Stimulated activated CD4-positive, alpha-beta T cell treated with anti-CD3 and anti-CD28 coated beads, Interleukin-15, amount 100 ng/mL, for 24 hours (primary cell): ENCODE data around the gene ZBTB38.
A peak's percentile ranks its signal among the peaks of the same experiment; 100 is the strongest.

Experiments
- DNase-seq: peaks from one replicate; pipeline ENCODE4 v3.0.0-alpha.2; 2020

ZBTB38 gene

DNA sequence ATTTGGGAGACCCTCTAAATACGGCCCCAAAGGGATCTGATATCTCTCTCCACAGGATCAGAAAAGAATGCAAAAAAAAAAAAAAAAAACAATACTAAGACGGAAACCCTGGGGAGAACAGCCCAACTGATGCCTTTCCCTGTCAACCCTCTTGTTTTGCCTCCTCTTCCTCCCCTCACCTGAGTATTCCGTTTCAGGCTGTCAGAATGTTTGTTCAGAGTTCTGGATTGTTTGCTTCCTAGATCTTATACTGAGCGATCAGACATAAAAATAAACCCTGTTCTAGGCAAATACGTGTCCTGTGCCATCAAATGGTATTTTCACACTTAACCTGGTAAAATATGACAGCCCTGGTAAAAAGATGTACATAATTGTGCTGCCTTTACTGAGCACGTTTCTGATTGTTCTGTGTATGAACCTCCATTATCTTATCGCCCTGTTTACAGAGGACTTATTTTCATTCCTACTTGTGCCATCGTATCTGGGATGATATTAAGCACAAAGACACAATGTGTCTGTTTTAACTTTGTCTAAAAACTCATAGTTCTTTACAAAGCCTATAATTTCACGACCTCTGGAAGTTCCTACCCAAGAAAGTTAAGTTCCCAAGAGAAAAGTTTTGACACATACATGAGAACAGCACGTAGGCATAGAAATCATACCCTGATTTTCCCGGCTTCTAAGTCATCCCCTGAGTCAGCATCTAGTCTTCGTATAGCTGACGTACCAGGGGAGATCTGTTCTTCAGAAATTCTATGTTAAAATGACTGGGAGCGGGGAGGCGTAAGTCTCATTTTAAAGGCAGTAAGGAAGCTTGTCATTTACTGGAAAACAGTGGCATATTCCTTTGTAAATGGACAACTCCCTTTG, 856 bp downstream of the ZBTB38 start:
- DNase-seq = no peak

DNA sequence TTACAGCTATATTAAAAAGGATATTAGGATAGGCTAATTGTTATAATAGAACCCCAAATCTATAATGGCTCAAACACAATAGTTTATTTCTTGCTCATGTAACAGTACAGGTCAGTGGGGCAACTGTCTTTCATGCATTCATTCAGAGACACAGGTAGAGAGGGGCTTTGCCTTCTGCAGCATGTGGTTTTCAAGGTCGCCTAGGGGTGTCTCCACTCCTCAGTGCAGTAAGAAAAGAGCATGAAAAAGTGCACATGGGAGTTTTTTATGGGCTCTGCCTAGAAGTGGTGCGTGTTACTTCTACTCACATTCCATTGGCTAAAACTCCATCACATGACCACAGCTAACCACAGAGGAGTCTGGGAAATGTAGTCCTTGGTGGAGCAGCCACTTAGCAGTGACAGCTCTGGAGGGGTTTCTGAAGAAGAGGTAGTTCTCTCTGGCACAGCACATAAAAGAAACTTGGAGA, 1.8 kb downstream of the ZBTB38 start:
- peak; percentile 55 for DNase-seq

DNA sequence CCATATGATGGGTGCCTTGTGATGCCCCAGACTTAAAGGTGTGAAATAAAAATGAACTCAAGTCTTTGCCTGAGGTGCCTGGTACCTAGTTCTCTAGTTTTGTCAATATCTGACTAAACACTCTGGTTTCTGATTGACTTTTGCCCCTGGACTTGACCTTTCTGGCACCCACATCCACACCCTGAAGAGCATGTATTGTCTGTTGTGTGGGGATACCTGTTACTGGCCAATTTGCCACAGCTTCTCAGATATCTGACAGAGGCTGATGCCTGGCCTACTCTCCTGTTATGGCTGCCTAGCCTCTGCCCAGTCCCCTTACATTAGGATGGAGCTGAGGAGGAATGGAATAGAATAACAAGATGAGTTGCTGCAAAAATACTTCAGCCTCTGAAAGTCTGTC, 3.6 kb downstream of the ZBTB38 start:
- DNase-seq = no peak

DNA sequence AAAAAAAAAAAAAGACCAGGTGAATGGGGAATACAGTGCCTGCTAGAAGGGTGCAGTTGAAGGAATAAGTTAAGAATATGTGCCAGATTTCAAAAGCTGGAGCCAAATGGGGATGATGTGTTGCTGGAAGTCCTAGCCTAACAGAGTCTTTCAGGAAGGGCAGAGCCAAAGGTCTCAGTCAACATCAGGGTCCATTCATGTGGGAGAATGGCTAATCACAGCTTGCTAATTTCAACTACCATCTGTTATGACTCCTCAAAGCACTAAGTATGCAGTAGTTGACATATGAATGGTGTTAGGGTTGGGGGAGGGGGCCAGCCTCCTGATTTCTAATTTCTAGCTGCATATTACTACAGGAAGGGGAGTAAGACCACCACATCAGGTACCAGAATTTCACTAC, 4.4 kb downstream of the ZBTB38 start:
- no peak for DNase-seq

DNA sequence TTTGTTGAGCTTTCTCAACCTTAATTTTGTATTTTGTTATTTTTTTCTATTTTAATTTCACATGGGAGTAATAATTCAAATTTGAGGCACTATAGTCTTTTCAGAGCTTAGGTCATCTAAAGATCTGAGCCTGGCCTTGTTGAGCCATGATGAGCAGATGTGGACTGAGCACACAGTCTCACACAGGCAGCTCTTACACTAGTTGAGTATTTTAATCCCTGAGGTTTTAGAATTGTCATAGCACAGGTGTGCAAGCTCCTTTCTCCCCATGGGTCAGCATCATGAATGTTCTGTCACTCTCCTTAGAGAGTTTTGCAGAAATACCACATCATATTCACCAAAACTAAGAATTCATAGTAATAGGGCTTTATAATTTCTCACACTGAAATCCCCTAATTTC, 4.9 kb downstream of the ZBTB38 start:
- no peak for DNase-seq

DNA sequence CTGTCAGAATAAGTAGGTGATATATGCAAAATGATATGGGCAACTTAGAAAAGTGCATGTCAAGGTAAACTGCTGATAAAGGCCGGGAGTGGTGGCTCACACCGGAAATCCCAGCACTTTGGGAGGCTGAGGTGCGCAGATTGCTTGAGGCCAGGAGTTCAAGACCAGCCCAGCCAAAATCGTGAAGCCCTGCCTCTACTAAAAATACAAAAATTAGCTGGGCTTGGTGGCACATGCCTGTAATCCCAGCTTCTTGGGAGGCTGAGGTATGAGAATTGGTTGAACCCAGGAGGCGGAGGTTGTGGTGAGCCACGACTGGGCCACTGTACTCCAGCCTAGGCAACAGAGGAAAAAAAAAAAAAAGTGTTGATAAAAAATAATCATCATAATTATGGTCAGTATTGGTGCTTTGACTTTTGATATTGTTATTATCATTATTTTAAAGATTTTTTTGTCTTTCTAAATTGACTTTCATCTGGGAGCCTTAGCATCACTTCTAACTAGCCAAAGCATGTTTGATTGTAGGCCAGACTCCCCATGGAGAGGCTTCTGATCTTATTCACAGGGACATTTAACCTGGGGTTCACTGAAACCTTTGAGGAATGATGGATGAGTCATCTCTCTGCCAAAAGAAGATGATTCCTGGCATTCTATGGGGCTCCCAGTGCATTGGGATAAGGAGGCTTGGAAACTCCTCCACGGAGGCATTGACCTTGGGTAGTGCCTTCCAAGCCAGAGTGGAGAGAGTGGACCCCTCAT, 5.6 kb downstream of the ZBTB38 start:
- no peak for DNase-seq

DNA sequence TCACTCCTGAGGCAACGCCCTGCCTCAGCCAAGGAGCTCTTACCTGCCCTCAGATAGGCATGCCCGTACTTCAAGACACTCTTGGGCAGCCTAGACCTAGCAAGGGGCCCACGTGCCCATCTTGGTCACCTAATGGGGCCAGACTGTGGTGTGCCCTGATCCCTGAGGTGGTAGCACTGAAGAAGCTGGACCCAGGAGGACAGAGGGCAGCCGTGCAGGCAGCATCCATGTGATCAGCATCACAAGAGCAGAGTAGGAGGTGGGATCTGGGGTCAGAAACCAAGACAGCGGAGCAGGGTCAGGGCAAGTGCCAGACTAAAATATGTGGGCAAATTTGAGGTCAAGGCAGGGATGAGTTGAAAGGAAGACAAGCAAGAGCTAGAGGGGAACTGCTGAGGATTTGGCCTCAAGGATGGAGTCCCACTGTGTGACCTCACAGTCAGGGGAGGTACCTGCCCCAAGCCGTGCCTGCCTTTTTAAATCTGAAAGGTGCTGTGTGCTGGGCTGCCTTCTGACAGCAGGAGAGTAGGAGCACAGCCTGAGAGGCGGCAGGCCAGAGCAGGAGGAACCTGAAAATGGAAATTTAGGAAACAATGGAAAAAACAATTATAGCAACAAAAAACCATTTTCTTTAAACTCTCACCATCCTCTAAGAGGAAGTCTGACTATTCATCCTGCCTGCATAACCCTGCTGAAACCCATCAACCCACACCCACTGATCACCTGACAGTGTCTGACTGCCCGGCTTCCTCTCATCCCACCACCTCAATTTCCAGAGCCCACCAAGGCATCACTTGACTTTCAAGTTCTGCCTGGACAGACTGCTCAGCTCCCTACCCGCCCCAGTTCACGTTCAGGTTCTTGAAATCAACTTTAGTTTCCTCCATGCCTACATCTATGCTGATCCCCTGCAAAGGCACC, 7.3 kb downstream of the ZBTB38 start:
- DNase-seq = no peak

DNA sequence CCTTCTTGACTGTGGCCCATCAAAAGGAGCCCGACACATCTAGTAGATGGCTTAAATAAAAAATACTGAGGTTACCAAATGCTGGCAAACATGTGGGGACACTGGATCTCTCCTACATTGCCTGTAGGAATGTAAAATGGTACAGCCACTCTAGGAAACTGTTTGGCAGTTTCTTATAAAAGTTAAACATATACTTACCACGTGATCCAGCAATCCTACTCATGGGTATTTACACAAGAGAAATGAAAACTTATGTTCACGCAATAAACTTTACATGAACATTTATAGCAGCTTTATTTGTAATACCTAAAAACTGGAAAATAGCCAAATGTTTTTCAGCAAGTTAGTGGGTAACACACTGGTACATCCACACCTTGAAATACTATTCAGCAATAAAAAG, 9.1 kb downstream of the ZBTB38 start:
- no peak for DNase-seq

DNA sequence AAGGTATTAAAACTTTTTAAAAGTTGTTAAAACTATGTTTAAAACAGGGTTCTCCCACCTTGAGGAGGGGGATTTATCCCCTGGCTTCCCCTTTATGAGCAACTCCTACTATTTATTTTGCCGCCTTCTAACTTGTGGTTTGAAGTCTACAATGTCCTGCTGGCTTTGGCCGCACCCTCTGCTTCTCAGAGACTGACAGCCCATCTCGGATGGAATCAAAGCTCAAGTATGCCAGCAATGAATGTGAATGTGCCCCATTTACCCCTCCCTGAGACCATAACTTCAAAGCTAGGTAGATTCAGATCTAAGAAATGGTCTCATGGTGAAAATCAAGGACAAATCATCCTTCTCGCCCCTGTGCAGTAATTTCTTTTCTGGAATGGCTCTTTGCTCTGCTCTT, 10.3 kb downstream of the ZBTB38 start:
- no peak for DNase-seq

DNA sequence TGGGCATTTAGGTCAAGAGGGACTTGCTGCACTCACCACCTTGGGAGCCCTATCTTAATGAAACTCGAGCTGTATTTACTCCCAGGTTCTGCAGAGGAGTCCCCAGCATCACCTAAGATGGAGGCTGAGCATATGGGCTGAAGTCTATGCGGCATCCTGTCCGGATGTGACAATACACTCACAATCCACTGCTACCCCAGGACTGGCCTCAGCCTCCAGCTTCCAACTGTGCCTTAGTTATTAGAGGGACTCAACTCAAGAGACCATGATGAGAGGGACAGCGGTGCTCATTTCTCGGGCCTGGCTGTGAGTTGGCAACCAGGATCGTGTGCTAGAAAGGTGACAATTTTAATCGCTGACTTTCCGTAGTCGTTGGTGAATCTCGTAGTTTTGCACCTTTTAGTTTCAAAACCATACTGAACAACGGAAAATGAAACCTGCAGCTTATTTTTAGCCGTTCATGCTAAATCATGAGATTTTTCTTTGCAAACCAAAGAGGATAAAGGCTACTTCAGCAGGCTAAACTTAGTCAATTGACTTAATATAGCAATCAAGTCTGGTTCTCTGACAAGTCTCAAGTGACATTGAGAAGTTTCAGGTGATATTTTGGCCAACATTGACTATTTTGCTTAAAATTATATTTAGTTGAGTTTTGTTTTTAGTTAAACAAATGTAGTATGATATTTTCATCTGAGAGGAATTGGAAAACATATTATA, 11.1 kb downstream of the ZBTB38 start:
- peak; percentile 41 for DNase-seq

DNA sequence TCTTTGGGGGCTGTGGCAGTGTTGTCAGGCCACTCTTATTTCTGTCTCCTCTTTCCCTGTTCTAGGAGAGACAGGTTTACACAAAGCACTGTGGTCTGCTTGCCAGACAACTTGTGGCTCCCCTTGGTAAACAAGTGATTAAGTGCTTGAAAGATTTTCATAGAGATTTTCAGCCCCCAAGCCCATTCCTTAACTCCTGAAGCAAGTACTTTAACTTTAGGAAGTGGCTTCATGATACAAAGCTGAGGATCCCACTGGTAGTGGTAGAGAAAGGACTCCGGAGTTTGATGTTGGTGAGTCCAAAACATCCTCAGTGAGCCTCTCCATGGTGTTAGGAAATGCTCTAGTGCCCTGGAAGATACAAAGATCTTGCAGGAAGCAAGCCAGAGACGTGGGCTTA, 12.0 kb downstream of the ZBTB38 start:
- no peak for DNase-seq

DNA sequence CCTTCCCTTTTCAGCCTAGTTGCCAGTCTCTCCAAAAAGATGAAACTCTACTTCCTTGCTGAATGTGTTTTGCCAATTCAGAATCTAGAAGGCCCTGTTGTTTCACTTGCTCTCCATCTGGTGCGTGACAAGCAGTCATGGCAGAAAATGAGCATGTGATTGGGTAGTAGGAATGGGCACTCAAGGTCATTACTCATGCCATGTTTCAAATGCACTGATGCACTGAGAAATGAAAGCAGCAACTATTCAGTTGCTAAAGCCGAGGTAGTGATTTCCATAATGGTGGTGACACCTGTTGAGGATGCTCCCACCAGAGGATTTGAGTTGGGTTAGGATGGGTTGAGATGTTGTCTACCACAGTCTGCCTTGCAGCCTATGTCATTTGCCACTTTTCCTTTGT, 12.7 kb downstream of the ZBTB38 start:
- no peak for DNase-seq

DNA sequence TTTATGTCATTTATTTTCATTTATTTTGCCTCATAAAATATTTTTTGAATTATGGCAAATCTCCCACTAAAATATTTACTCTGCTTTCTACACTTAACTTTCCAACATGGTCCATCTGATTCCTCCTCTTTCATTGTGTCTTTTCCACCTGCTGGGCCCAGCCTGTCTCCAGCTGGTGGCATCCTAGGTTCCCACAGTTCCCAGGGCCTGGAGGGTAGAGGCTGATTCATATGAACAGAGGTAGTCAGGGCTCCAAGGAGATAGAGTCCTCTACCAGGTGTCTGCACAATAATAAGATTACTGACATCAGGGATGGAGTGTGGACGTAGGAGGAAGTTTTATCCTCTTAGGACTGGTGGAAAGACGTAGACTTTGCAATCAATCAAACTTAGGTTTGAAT, 14.3 kb downstream of the ZBTB38 start:
- no peak for DNase-seq

DNA sequence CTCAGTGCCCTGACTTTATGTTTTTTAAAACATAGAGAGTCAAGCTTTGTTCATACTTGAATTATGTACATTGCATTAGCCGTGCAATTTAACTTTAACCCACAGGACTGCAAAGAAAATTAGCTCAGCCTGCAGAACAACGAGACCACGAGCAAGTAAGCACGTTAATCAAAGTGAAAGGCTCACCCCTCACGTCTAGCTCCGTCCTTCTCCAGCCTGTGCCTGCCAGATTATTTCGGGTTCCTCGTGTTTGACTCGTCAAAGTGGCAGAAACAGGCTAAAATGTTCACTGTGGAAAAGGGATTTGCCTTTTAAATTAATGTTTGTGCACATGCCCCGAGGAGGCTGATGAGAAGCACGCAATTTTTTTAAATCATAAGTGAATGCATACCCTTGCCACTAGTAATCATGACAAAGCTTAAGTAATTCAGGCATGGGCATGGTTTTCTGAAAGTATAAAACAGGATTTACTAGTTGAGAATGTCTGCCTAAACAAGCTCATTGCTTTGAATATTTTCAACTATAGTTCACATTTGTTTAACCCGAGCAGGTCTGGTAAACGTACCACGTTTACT, 15.3 kb downstream of the ZBTB38 start:
- DNase-seq = no peak

DNA sequence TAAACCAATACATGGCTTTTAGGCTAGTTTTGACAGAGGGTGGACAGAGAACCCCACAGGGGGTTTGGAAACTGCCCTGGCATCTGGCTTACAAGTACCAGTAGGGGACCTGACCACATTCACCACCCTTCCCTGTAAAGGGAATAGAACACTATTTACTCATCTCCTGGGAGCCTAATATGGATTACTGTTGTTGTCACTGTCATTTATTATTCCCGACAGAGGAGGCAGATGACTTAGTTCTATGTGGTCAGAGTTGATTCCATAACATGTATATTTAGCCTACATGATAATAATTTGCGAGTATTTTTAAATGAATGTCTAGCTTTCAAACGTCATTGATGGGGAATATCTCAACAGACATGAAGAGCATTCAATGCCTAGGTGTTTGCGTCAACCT, 15.9 kb downstream of the ZBTB38 start:
- DNase-seq = no peak

DNA sequence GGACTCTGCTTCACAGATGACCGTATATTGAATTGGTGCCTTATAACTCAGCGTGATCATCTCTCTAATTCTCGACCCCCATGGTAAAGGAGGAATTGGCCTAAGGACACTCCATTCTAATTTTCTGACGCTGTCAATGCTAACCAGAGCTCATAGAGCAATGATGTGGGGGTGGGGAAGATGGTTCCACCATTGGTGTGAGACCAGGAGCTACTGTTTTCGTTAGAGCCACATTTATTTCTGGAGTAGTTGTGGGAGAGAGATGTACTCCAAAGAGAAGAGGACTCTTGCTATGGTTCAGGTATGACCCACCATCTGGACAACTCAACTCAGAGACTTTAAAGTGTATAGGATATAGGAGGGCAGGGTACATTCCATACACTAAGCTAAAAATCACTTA, 16.3 kb downstream of the ZBTB38 start:
- no peak for DNase-seq

DNA sequence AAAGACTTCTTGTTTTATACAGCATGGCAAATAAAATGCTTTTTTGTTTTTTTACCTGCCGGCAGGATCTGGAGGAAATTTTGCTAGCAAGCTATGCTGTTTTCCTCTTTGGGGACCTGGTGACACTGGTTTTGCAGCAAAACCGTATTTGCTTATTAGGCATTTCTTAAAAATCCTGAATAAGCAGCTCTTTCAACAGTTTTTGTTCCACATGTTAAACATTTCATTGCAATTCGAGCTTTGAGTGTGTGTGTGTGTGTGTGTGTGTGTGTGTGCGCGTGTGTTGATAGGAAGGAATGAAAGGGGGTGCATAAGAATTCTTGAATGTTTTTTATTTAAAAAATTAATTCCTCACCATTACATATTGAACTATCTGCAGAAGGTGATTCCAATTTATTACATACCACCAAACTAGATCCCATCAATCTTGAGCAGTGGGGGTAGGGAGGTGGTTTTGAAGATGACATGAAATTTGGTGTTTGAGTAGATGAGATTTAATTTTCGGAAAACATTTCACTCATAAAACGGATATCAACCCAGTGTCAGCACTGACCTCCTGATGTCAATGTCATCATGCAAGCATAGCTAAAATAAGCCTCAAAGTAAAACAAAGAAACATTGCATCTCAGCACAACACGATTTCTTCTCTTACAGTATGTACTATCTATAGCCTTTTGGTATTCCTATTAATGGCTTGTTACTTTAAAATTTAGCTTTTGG, 17.3 kb downstream of the ZBTB38 start:
- DNase-seq = no peak

DNA sequence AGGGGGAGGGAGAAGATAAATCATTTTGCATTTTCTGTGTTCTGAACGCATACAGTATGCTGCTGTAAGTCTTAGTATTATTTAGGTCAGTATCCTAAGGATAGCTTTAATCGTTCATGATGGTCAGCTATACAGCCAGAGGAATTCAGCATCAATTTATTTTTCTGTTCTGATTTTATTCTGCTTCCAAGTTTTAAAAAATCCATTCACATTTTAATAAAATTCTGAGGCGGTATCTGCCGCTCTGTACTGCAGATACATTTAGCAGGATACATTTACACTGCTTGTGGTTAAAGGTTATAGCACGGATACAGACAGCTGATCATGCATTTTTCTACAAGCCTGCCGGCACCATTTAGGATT, 17.8 kb downstream of the ZBTB38 start:
- no peak for DNase-seq

DNA sequence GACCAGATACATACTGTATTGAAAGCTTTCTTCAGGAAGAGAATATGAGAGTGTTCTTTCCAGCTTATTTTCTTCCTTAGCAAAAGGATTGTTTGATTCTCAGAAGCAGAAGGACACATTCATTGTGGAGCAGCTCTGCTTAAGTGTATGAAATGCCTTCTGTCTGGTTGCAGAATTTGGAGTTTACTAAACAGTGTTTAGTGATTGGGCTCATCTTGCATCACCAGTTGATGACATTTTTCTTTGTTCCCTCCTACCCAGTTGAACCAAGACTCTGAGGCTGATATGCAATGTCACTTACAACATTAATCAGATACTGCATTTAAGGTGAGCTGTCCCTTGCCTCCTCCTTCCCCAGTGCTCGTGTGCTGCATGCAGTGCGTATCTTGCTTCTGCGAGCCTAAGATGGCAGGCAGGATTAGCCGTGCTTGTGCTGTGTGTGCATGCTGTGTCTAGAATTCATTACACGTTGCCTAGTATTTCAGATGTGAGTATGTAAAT, 18.4 kb downstream of the ZBTB38 start:
- no peak for DNase-seq

DNA sequence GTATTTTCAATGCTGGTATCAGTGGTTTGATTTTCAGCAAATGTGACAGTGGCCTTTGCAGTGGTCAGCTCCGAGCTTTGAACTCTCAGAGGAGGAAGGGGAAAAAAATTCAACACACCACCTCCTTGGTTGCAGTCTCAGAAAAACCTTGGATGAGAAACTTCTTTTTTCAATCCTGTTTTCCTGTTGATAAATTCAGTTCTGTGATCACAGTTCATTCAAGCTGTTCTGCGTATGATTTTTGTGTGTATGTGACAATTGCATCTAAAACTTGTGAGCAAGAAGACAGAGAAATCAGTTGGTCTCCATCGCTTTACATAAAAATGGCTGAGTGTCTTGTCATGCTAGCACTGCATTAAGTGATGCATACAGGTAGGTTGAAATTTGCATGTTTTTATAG, 19.2 kb downstream of the ZBTB38 start:
- DNase-seq = no peak

DNA sequence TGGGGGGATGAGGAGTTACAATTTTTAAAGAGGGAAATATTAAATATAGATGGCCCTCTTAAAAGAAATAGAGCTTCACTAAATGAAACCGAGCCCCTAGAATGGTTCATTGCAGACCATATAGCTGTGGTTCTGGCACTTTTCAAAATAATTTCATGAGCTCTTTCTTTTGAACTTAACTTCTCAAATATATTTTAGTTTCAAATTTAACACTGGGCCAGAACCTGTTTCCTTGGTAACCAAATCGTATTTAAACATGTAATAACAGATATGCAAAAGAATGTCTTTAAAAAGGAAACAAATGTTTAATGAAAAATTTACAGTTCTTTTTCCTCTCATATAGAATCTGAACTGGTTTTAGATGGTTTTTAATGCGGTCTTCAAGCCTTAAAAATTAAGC, 20.1 kb downstream of the ZBTB38 start:
- no peak for DNase-seq
